Anterior cingulate cortex (tissue), 58 donors: ENCODE data around the gene GPA33.
A peak's percentile ranks its signal among the peaks of the same experiment; 100 is the strongest.

ENCODE experiments used
- DNase-seq, 58 donors: peaks; one replicate each; lab custom pipeline; 2025; lab: John Stamatoyannopoulos, UW

The GPA33 gene

DNA sequence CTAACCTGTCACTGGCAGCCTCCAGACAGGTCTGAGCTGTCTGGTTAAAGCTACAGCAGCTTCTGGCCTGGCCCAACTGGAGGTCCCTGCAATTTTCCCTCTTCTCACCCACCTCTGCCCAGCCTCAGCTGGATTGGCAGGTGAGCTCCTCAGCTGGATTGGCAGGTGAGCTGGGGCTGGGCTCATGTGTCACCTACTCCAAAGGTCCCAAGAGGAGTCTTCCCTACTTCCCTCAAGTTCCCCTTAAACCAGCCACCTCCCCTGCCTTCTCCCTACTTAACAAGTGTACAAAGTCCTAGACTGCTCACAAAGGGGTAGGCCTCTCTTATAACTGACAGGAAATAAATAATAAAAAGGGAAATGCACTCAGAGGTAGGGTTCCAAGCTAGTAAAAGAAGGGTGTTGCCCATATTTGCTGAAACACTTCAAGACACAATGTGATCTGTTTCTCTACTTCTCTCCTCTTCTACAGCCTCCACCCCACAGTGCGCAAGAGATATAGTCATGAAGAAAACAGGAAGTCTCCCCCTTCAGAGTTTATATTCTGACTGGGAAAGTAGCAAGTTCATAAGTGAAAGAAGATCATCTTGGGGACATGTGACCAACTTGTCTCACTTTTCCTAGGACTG is at the start of gene GPA33:
TSS of gene GPA33 (minus strand) at position 64 of the 629 bp plus-strand sequence. CDS start 90 bp downstream, outside the sequence.
- DNase-seq = no peak

- no peak for DNase-seq
Observed at GRCh38 chr1:167138703-167139102, 48.5 kb upstream of the GPA33 start.

GRCh38 chr1:167137793-167138510 is 47.8 kb upstream of the GPA33 start:
- no peak for DNase-seq

GRCh38 chr1:167137332-167137781 is 47.2 kb upstream of the GPA33 start:
- DNase-seq = peak in 2 of 58 donors; percentile 8 to 11

DNA sequence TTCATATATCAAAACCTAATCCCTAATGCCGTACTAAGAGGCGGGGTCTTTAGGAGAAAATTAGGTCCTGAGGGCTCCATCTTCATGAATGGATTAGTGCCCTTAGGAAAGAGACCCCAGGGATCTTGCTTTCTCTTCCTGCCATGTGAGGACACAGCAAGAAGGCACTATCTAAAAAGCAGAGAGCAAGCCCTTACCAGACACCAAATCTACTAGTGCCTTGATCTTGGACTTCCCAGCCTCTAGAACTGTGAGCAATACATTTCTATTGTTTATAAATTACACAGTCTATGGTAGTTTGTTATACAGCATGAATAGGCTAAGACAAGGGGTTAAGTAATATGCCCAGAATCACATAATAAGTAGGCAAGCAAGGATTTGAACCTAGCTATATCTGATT is 46.6 kb upstream of the GPA33 start:
- DNase-seq = no peak

GRCh38 chr1:167136191-167136614 is 46.0 kb upstream of the GPA33 start:
- DNase-seq = peak in 2 of 58 donors; percentile 8 to 29

GRCh38 chr1:167135281-167135840 is 45.2 kb upstream of the GPA33 start:
- DNase-seq = no peak

DNA sequence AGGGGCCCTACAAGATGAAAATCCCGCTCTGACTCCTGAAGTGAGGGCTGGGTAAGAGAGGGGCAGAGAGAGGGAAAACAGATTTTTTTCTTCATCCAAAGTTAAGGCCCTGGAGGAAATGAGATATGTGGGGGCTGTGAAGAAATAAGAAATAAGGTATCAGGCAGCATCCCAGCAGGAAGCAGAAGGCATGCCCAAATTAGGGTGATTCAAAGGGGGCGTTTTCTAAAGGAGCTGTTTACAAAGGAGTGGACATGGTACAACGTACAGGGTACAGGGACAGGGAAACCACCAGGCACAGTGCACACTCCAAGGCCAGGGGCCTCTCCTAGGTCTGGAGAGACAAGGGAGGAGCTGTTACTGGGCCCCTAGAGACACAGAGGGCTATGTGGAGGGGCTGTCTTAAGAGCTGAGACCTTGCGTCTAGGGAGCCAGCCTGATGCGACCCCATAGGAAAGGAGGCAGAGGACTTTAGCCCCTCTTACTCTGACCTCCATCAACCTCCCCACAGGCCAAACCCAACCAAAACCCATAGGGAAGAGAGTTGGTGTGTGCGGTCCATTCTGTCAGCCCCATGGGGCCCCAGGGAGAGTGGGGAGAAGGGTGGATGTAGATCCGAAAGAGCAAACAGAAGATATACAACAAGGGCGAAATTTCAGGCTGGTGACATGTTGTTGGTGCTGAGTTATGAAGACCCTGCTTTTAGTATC is 42.3 kb upstream of the GPA33 start:
- DNase-seq = no peak

- DNase-seq = no peak
Observed at GRCh38 chr1:167130829-167131510, 40.8 kb upstream of the GPA33 start.

DNA sequence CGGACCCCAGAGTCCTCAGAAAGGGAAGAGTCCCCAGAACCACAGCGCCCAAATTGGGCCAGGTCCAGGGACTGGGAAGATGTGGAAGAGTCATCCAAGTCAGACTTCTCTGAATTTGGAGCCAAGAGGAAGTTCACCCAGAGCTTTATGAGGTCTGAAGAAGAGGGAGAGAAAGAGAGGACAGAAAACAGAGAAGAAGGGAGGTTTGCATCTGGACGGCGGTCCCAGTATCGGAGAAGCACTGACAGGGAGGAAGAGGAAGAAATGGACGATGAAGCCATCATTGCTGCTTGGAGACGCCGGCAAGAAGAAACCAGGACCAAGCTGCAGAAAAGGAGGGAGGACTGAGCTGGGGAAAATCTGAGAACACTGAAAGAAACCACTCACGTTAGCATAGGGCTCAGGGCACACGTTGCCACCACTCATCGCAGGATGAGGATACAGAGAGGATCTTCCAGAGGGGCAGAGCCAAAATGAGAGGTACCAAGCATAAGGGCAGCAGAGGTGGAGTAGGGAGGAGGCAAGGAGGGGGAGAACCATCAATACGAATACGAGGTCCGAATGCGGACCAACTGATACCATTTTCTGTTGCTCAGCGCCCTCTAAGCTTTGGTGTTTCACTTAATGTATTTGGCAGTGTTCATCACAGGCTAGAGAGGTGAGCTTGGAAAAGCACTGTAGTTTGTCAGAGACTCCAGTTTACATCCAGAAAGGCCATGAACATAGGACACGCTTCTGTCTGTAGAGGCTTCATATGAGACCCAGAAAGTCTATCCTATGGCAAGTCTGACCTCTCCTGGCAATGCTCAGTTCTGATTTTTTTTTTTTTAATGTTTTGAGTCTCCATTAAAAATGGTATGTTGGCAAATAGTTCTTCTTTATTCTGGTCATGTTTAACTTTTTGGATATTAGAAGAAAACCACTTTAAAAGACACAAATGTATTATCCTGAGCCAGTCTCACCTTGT is 38.4 kb upstream of the GPA33 start:
- DNase-seq = no peak

DNA sequence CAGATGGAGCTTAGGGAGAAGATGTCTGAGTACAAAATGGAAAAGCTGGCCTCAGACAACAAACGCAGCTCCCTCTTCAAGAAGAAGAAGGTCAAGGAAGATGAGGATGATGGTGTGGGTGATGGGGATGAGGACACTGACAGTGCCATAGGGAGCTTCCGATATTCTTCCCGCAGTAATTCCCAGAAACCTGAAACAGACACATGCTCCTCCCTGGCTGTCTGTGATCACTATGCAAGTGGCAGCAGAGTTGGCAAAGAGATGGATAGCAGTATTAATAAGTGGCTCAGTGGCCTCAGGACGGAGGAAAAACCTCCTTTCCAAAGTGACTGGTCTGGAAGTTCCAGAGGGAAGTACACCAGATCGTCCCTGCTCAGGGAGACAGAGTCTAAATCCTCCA is 37.5 kb upstream of the GPA33 start:
- no peak for DNase-seq

- DNase-seq = no peak
Observed at GRCh38 chr1:167127236-167127635, 37.1 kb upstream of the GPA33 start.

GRCh38 chr1:167126811-167127210 is 36.6 kb upstream of the GPA33 start:
- peak in 29 of 58 donors; percentile 6 to 72 (median 35) for DNase-seq

DNA sequence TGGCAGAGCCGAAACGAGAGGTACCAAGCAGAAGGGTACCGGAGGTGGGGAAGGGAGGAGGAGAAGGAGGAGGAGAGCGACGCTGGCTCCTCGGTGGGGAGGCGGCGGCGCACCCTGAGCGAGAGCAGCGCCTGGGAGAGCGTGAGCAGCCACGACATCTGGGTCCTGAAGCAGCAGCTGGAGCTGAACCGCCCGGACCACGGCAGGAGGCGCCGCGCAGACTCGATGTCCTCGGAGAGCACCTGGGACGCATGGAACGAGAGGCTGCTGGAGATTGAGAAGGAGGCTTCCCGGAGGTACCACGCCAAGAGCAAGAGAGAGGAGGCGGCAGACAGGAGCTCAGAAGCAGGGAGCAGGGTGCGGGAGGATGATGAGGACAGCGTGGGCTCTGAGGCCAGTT is 36.1 kb upstream of the GPA33 start:
- DNase-seq = peak in 14 of 58 donors; percentile 16 to 67 (median 50)

DNA sequence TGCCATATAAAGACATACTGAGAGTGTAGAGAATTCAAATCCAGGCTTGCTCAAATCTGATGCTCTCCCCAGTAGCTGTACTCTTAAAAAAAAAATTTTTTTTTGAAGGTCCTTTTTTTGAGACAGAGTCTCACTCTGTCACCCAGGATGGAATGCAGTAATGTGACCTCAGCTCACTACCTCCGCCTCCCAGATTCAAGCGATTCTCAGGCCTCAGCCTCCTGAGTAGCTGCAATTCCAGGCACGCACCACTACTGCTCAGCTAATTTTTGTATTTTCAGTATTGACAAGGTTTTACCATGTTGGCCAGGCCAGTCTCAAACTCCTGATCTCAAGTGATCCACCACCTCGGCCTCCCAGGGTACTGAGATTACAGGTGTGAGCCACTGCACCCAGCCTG is 32.4 kb upstream of the GPA33 start:
- no peak for DNase-seq

- DNase-seq = no peak
Observed at GRCh38 chr1:167122121-167122480, 31.9 kb upstream of the GPA33 start.

- DNase-seq = peak in 34 of 58 donors; percentile 8 to 70 (median 28)
Observed at GRCh38 chr1:167121375-167122120, 31.4 kb upstream of the GPA33 start.

DNA sequence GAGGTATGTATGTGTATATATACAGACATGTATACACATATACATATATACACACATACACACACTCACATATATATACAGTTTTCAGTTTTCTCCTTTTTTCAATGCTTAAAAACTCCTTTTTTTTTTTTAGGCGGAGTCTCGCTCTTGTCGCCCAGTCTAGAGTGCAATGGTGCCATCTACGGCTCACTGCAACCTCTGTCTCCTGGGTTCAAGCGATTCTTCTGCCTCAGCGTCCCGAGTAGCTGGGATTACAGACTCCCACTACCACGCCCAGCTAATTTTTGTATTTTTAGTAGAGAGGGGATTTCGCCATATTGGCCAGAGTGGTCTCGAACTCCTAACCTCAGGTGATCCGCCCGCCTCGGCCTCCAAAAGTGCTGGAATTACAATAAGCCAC is 30.7 kb upstream of the GPA33 start:
- no peak for DNase-seq

GRCh38 chr1:167119696-167120095 is 29.5 kb upstream of the GPA33 start:
- DNase-seq = no peak
